Mesenchymal stem cell (in vitro differentiated cells and primary cell): ENCODE data around the gene ZNF865.
"Not testable (repeated sequence)": the region's sequence is repeated elsewhere in the genome, so short reads cannot be mapped to it uniquely, and the experiment has no call there.

Experiments
- DNase-seq: peaks from one replicate; pipeline ENCODE4 v3.0.0-alpha.2; 2013
- H2AFZ ChIP-seq: one replicate; pipeline ENCODE4 v1.6.1; 2013; ENCODE audit warnings: low read depth, mild to moderate bottlenecking, control low read depth, inconsistent platforms, low read length, moderate library complexity
- H2AK5ac ChIP-seq: 2 replicates; pipeline ENCODE4 v1.6.1; 2013; ENCODE audit warnings: low read length, moderate library complexity, mild to moderate bottlenecking, inconsistent platforms; ENCODE audit not compliant: severe bottlenecking
- H2BK120ac ChIP-seq: one replicate; pipeline ENCODE4 v1.6.1; 2013; ENCODE audit warnings: low read depth, mild to moderate bottlenecking, inconsistent platforms, low read length, moderate library complexity
- H2BK12ac ChIP-seq, 2 experiments: one replicate each; pipeline ENCODE4 v1.6.1; 2013; ENCODE audit warnings: inconsistent platforms in 2 of 2, low read length in 2 of 2, mild to moderate bottlenecking in 2 of 2, moderate library complexity in 2 of 2, control low read depth in 1 of 2
- H2BK15ac ChIP-seq: one replicate; pipeline ENCODE4 v1.6.1; 2013; ENCODE audit warnings: mild to moderate bottlenecking, low read depth, inconsistent platforms; ENCODE audit not compliant: poor library complexity, severe bottlenecking
- H2BK5ac ChIP-seq: 2 replicates; pipeline ENCODE4 v1.6.1; 2013; ENCODE audit warnings: low read depth, mild to moderate bottlenecking, low read length, control low read depth, inconsistent platforms; ENCODE audit not compliant: poor library complexity, severe bottlenecking
- H3K14ac ChIP-seq, 2 experiments: one replicate each; pipeline ENCODE4 v1.6.1; 2013; ENCODE audit warnings: inconsistent platforms in 2 of 2, low read length in 2 of 2, control low read depth in 1 of 2, mild to moderate bottlenecking in 1 of 2, moderate library complexity in 1 of 2
- H3K18ac ChIP-seq, 2 experiments: one replicate each; pipeline ENCODE4 v1.6.1; 2013; ENCODE audit warnings: inconsistent platforms in 2 of 2, low read length in 2 of 2, control low read depth in 1 of 2, low read depth in 1 of 2, mild to moderate bottlenecking in 1 of 2
- H3K23ac ChIP-seq, 2 experiments: one replicate each; pipeline ENCODE4 v1.6.1; 2013; ENCODE audit warnings: inconsistent platforms in 2 of 2, low read length in 2 of 2, mild to moderate bottlenecking in 2 of 2, moderate library complexity in 2 of 2, control low read depth in 1 of 2
- H3K27ac ChIP-seq: 2 replicates; pipeline ENCODE4 v1.5.1; 2013; ENCODE audit warnings: mild to moderate bottlenecking, moderate library complexity, low read length, control low read depth, inconsistent platforms; ENCODE audit not compliant: poor library complexity, severe bottlenecking
- H3K27me3 ChIP-seq, 2 experiments: 2 replicates each; pipeline versions ENCODE4 v1.6.1 to v1.7.0; 2013; ENCODE audit warnings: low read length in 2 of 2, mild to moderate bottlenecking in 2 of 2, moderate library complexity in 2 of 2, control low read depth in 1 of 2, inconsistent platforms in 1 of 2; ENCODE audit not compliant: control insufficient read depth in 1 of 2, insufficient read depth in 1 of 2
- H3K36me3 ChIP-seq, 2 experiments: 2 replicates each; pipeline versions ENCODE4 v1.6.1 to v1.7.0; 2013; ENCODE audit warnings: low read length in 2 of 2, control low read depth in 1 of 2, inconsistent platforms in 1 of 2, low read depth in 1 of 2, mild to moderate bottlenecking in 1 of 2; ENCODE audit not compliant: insufficient read depth in 2 of 2, control insufficient read depth in 1 of 2
- H3K4ac ChIP-seq, 2 experiments: one replicate each; pipeline ENCODE4 v1.6.1; 2013; ENCODE audit warnings: inconsistent platforms in 2 of 2, low read length in 2 of 2, mild to moderate bottlenecking in 2 of 2, moderate library complexity in 2 of 2, control low read depth in 1 of 2, low read depth in 1 of 2
- H3K4me1 ChIP-seq: 2 replicates; pipeline ENCODE4 v1.6.1; 2013; ENCODE audit warnings: low read depth, low read length, control low read depth; ENCODE audit not compliant: control insufficient read depth, insufficient read depth
- H3K4me2 ChIP-seq: 2 replicates; pipeline ENCODE4 v1.6.1; 2013; ENCODE audit warnings: low read length, mild to moderate bottlenecking, inconsistent platforms; ENCODE audit not compliant: poor library complexity, severe bottlenecking
- H3K4me3 ChIP-seq, 2 experiments: 2 replicates each; pipeline versions ENCODE4 v1.5.1 to v1.7.0; 2013; ENCODE audit warnings: low read length in 2 of 2, mild to moderate bottlenecking in 2 of 2, control low read depth in 1 of 2, low read depth in 1 of 2; ENCODE audit not compliant: insufficient read depth in 1 of 2
- H3K79me1 ChIP-seq: replicated peaks from 2 replicates; pipeline ENCODE4 v1.6.1; 2013; ENCODE audit warnings: mild to moderate bottlenecking, control low read depth, low read length, inconsistent platforms; ENCODE audit not compliant: poor library complexity, severe bottlenecking
- H3K9ac ChIP-seq: 2 replicates; pipeline ENCODE4 v1.7.0; 2013; ENCODE audit warnings: mild to moderate bottlenecking, low read length, moderate library complexity
- H3K9me3 ChIP-seq: 2 replicates; pipeline ENCODE4 v1.7.0; 2013; ENCODE audit warnings: mild to moderate bottlenecking, low read length; ENCODE audit not compliant: control insufficient read depth
- H4K8ac ChIP-seq: one replicate; pipeline ENCODE4 v1.6.1; 2013; ENCODE audit warnings: inconsistent platforms, mild to moderate bottlenecking, low read length, moderate library complexity
- H4K91ac ChIP-seq: one replicate; pipeline ENCODE4 v1.6.1; 2013; ENCODE audit warnings: mild to moderate bottlenecking, low read length, inconsistent platforms
- WGBS: methylation state at CpG from one replicate; pipeline ENCODE4 v1.1.7; 2013; ENCODE audit warnings: mixed read lengths; 5-methylcytosine and 5-hydroxymethylcytosine counted together

The ZNF865 gene

GRCh38 chr19:55583897-55584296 lies 21.6 kb upstream of the ZNF865 start:
- H3K9me3 ChIP-seq, H3K18ac ChIP-seq, H3K79me1 ChIP-seq, H3K23ac ChIP-seq, H3K9ac ChIP-seq, H4K8ac ChIP-seq, H3K14ac ChIP-seq, H3K4me3 ChIP-seq, H4K91ac ChIP-seq, H2BK5ac ChIP-seq, H3K27ac ChIP-seq, H2AFZ ChIP-seq, H3K27me3 ChIP-seq, H3K4me2 ChIP-seq, H2AK5ac ChIP-seq, H2BK120ac ChIP-seq, H3K4ac ChIP-seq, H2BK12ac ChIP-seq, H2BK15ac ChIP-seq, DNase-seq, H3K36me3 ChIP-seq: not testable (repeated sequence)
- WGBS: 96% methylated on average over 1 of the region's 8 CpGs
- H3K4me1 ChIP-seq: peaks cover 41% of the 10 kb centered on the region

GRCh38 chr19:55584871-55585270 lies 20.6 kb upstream of the ZNF865 start:
- Histone ChIP-seq H3K4ac (no peak overlapping the region), H3K4me1 (peaks cover 34% of the 10 kb centered on the region), H2BK12ac (peak overlapping the region in 1 of 2 experiments; percentile 12), H3K27ac (peak overlapping the region; percentile 100), H3K9me3 (no peaks in the 10 kb centered on the region), H2BK15ac (no peak overlapping the region), H3K14ac (no peak overlapping the region), H3K27me3 (no peaks in the 10 kb centered on the region), H3K23ac (no peak overlapping the region), H2AK5ac (peak overlapping the region; percentile 63), H3K79me1 (no peaks in the 10 kb centered on the region), H3K36me3 (no peaks in the 10 kb centered on the region), H4K91ac (no peak overlapping the region), H3K9ac (no peak overlapping the region), H3K4me3 (no peak overlapping the region), H4K8ac (no peak overlapping the region), H3K18ac (no peak overlapping the region), H2AFZ (no peak overlapping the region), H2BK120ac (no peak overlapping the region), H2BK5ac (peak overlapping the region; percentile 74), H3K4me2 (no peak overlapping the region)
- 85% methylated on average over 11 of the region's 11 CpGs for WGBS
- no peak for DNase-seq

GRCh38 chr19:55585658-55586339 lies 19.6 kb upstream of the ZNF865 start:
- WGBS: 6% methylated on average over 32 of the region's 36 CpGs
- no peaks in the 10 kb centered on the region for H3K79me1 ChIP-seq
- peak overlapping the region; percentile 80 for H3K9ac ChIP-seq

GRCh38 chr19:55586976-55587668 lies 18.3 kb upstream of the ZNF865 start:
- peak; percentile 93 for DNase-seq
- Histone ChIP-seq H3K27ac (peak overlapping the region; percentile 99), H3K14ac (no peak overlapping the region), H3K9me3 (no peaks in the 10 kb centered on the region), H4K91ac (no peak overlapping the region), H3K4me1 (peaks cover 28% of the 10 kb centered on the region), H3K4me2 (peak overlapping the region; percentile 95), H3K79me1 (no peaks in the 10 kb centered on the region), H2AFZ (peak overlapping the region; percentile 86), H3K9ac (peak overlapping the region; percentile 69), H3K18ac (peak overlapping the region; percentile 81 to 86), H2BK120ac (no peak overlapping the region), H3K23ac (peak overlapping the region in 1 of 2 experiments; percentile 53), H3K4me3 (peak overlapping the region; percentile 30 to 78), H3K27me3 (no peaks in the 10 kb centered on the region), H3K36me3 (peaks cover 4 to 10% of the 10 kb centered on the region in 2 experiments), H2BK5ac (peak overlapping the region; percentile 34), H4K8ac (peak overlapping the region; percentile 93), H2AK5ac (peak overlapping the region; percentile 5), H2BK15ac (peak overlapping the region; percentile 86), H3K4ac (peak overlapping the region; percentile 13 to 95), H2BK12ac (peak overlapping the region; percentile 49 to 73)
- WGBS: 2% methylated on average over 30 of the region's 40 CpGs

More at GRCh38 chr19:55585658-55586339, 19.6 kb upstream of the ZNF865 start:
- peak overlapping the region in 1 of 2 experiments; percentile 95 for H3K23ac ChIP-seq
- peak overlapping the region; percentile 94 for H2AFZ ChIP-seq
- H2BK15ac ChIP-seq: peak overlapping the region; percentile 29
- H3K4me2 ChIP-seq: peak overlapping the region; percentile 72
- peak overlapping the region; percentile 86 for H2BK120ac ChIP-seq
- peak overlapping the region; percentile 96 for H2AK5ac ChIP-seq
- H3K4me1 ChIP-seq: peaks cover 34% of the 10 kb centered on the region
- peak overlapping the region; percentile 11 to 65 for H3K4me3 ChIP-seq
- no peaks in the 10 kb centered on the region for H3K36me3 ChIP-seq
- peak overlapping the region; percentile 98 for H4K91ac ChIP-seq
- no peaks in the 10 kb centered on the region for H3K27me3 ChIP-seq
- DNase-seq: peak; percentile 77
- H3K14ac ChIP-seq: peak overlapping the region in 1 of 2 experiments; percentile 86
- no peaks in the 10 kb centered on the region for H3K9me3 ChIP-seq
- H3K27ac ChIP-seq: peak overlapping the region; percentile 100
- peak overlapping the region; percentile 75 to 93 for H2BK12ac ChIP-seq
- peak overlapping the region; percentile 99 for H2BK5ac ChIP-seq
- H3K4ac ChIP-seq: peak overlapping the region; percentile 46 to 99
- peak overlapping the region; percentile 100 for H4K8ac ChIP-seq
- peak overlapping the region; percentile 91 to 97 for H3K18ac ChIP-seq
